GM23338 (cell line): Measurements from ENCODE around the gene TAS2R13. TPM values are rescaled to one million over a fixed set of nuclear protein-coding genes. Genes with fewer than 3 reads are reported as not detected.
A peak's percentile ranks its signal among the peaks of the same experiment; 100 is the strongest.

Experiments
- ATAC-seq: fragments of 200-7000 bp; cut with Tn5 transposase; 3 replicates; pipeline ENCODE4 v1.9.1; 2020
- DNase-seq: peaks from one replicate; pipeline ENCODE4 v3.0.0-alpha.2; 2015; ENCODE audit warnings: low spot score
- H2AFZ ChIP-seq: fragments of 200-600 bp; sonication (generic); 2 replicates; pipeline ENCODE4 v1.8.0; 2016; ENCODE audit warnings: antibody characterized with exemption, mild to moderate bottlenecking, moderate library complexity
- H3F3A ChIP-seq: fragments of 200-600 bp; sonication (generic); replicated peaks from 2 replicates; pipeline ENCODE4 v1.8.0; 2017; ENCODE audit warnings: antibody characterized with exemption, mixed run types, low read depth
- H3K27ac ChIP-seq: fragments of 200-600 bp; sonication (generic); 2 replicates; pipeline ENCODE4 v1.6.1; 2016; ENCODE audit warnings: low read depth
- H3K27me3 ChIP-seq: fragments of 200-600 bp; sonication (generic); 2 replicates; pipeline ENCODE4 v1.8.0; 2016; ENCODE audit warnings: mild to moderate bottlenecking, mixed run types, moderate library complexity; ENCODE audit not compliant: insufficient read depth
- H3K36me3 ChIP-seq: fragments of 200-600 bp; sonication (generic); 2 replicates; pipeline ENCODE4 v1.8.0; 2016; ENCODE audit warnings: mild to moderate bottlenecking; ENCODE audit not compliant: insufficient read depth
- H3K4me1 ChIP-seq: fragments of 200-600 bp; sonication (generic); 2 replicates; pipeline ENCODE4 v1.8.0; 2016; ENCODE audit warnings: mild to moderate bottlenecking, moderate library complexity; ENCODE audit not compliant: insufficient read depth
- H3K4me2 ChIP-seq: fragments of 200-600 bp; sonication (generic); 2 replicates; pipeline ENCODE4 v1.7.1; 2017; ENCODE audit warnings: mixed run types
- H3K4me3 ChIP-seq: fragments of 200-600 bp; sonication (generic); 2 replicates; pipeline ENCODE4 v1.6.1; 2016; ENCODE audit warnings: mixed run types
- H3K79me2 ChIP-seq: fragments of 200-600 bp; sonication (generic); replicated peaks from 2 replicates; pipeline ENCODE4 v1.8.0; 2017; ENCODE audit warnings: mild to moderate bottlenecking; ENCODE audit not compliant: insufficient read depth
- H3K9me2 ChIP-seq: fragments of 200-600 bp; sonication (generic); 2 replicates; pipeline ENCODE4 v1.8.0; 2017; ENCODE audit not compliant: insufficient read depth
- H4K20me1 ChIP-seq: fragments of 200-600 bp; sonication (generic); replicated peaks from 2 replicates; pipeline ENCODE4 v1.8.0; 2017; ENCODE audit warnings: mild to moderate bottlenecking; ENCODE audit not compliant: insufficient read depth
- H3K27ac Mint-ChIP-seq: 2 replicates; pipeline ENCODE4 v1.8.0; 2020; ENCODE audit warnings: inconsistent platforms, mild to moderate bottlenecking, moderate library complexity, mixed read lengths
- H3K27me3 Mint-ChIP-seq: 3 replicates; pipeline ENCODE4 v1.8.0; 2022; ENCODE audit warnings: low read depth, mild to moderate bottlenecking, moderate library complexity, mixed read lengths, inconsistent platforms; ENCODE audit not compliant: insufficient read depth, poor library complexity
- H3K36me3 Mint-ChIP-seq: 3 replicates; pipeline ENCODE4 v1.8.0; 2021; ENCODE audit warnings: low read depth, mild to moderate bottlenecking, inconsistent platforms, moderate library complexity, mixed read lengths
- H3K4me1 Mint-ChIP-seq: 3 replicates; pipeline ENCODE4 v1.8.0; 2020; ENCODE audit warnings: mild to moderate bottlenecking, inconsistent platforms, mixed read lengths
- H3K4me3 Mint-ChIP-seq: 3 replicates; pipeline ENCODE4 v1.8.0; 2021; ENCODE audit warnings: moderate library complexity, mild to moderate bottlenecking, inconsistent platforms, mixed read lengths
- H3K9me3 Mint-ChIP-seq: 3 replicates; pipeline ENCODE4 v1.8.0; 2020; ENCODE audit warnings: moderate library complexity, mild to moderate bottlenecking, inconsistent platforms, mixed read lengths
- CREB1 ChIP-seq: fragments of 250-450 bp; sonication (Bioruptor Pico); IDR thresholded peaks from 2 replicates; pipeline ENCODE4 v1.5.0; 2020; ENCODE audit warnings: low read depth, mild to moderate bottlenecking, moderate library complexity
- CTCF ChIP-seq, 2 experiments: fragments of 200-600 bp in 1 of 2; sonication (generic) in 1 of 2; conservative IDR thresholded peaks; 2 replicates each; pipeline versions ENCODE4 v1.5.1 to v1.6.1; 2016 to 2017; ENCODE audit warnings: antibody characterized with exemption in 2 of 2, low read depth in 2 of 2, mild to moderate bottlenecking in 2 of 2, moderate library complexity in 1 of 2
- EZH2phosphoT487 ChIP-seq: fragments of 200-600 bp; sonication (generic); IDR thresholded peaks from one replicate; pipeline ENCODE4 v1.8.1; 2018; ENCODE audit warnings: antibody characterized with exemption; ENCODE audit not compliant: unreplicated experiment
- NANOG ChIP-seq: IDR thresholded peaks from 2 replicates; pipeline ENCODE4 v1.6.1; 2016; ENCODE audit warnings: antibody characterized with exemption, borderline replicate concordance
- POLR2AphosphoS5 ChIP-seq: IDR thresholded peaks from 2 replicates; pipeline ENCODE4 v1.6.1; 2016; ENCODE audit warnings: antibody characterized with exemption, low read depth
- ZNF331 ChIP-seq: fragments of 250-450 bp; sonication (Bioruptor Pico); IDR thresholded peaks from 2 replicates; pipeline ENCODE4 v1.5.0; 2020; ENCODE audit warnings: low read depth, mild to moderate bottlenecking, moderate library complexity
- ZNF462 ChIP-seq: fragments of 250-450 bp; sonication (Bioruptor Pico); IDR thresholded peaks from 2 replicates; pipeline ENCODE4 v1.5.0; 2020; ENCODE audit warnings: mild to moderate bottlenecking, moderate library complexity
- polyA plus RNA-seq: library from polyadenylated mRNA; unstranded; fragments of >200 nt; fragmentation: Nextera tagmentation; extraction: Ambion mirVana; gene quantifications from 2 replicates; pipeline ENCODE4 v1.2.1, GENCODE V29; 2016
- total RNA-seq: library from RNA; depleted of rRNA; stranded (reverse); fragments of >200 nt; shearing (Covaris generic); gene quantifications from 2 replicates; pipeline ENCODE4 v1.2.3, GENCODE V29; 2014

The TAS2R13 gene
- total and polyA plus RNA-seq, 2 experiments from 2014 or later = 3.6 TPM; not detected in 1

- no peaks in the 10 kb centered on the region for H3K27me3 Mint-ChIP-seq
- H3K27ac Mint-ChIP-seq = no peak overlapping the region
- no peak overlapping the region for H2AFZ ChIP-seq
Observed at GRCh38 chr12:10873378-10873777, 36.0 kb downstream of the TAS2R13 start.

More at GRCh38 chr12:10873378-10873777, 36.0 kb downstream of the TAS2R13 start:
- no peaks in the 10 kb centered on the region for H3K9me2 ChIP-seq
- no peaks in the 10 kb centered on the region for H3K79me2 ChIP-seq
- H3K9me3 Mint-ChIP-seq = no peaks in the 10 kb centered on the region
- H3K4me1 ChIP-seq = no peaks in the 10 kb centered on the region
- H3K27ac ChIP-seq = no peak overlapping the region
- no peaks in the 10 kb centered on the region for H4K20me1 ChIP-seq
- no peaks in the 10 kb centered on the region for H3K27me3 ChIP-seq
- H3K4me1 Mint-ChIP-seq = no peaks in the 10 kb centered on the region
- H3K4me3 ChIP-seq = no peak overlapping the region
- H3F3A ChIP-seq = no peaks in the 10 kb centered on the region
- no peak for TF ChIP-seq ZNF331
- TF ChIP-seq ZNF462 (CRISPR knock-in tag) = no peak
- TF ChIP-seq POLR2AphosphoS5 = no peak
- TF ChIP-seq CTCF (conservative IDR thresholded peaks at IDR 0.05; ENCODE audit: low read depth in 2 of 2) = no peak
- TF ChIP-seq NANOG = no peak
- no peak for TF ChIP-seq CREB1 (CRISPR knock-in tag)
- no peak for TF ChIP-seq EZH2phosphoT487
- H3K36me3 ChIP-seq = no peaks in the 10 kb centered on the region
- H3K4me2 ChIP-seq = no peak overlapping the region
- DNase-seq = peak; percentile 30
- H3K36me3 Mint-ChIP-seq = no peaks in the 10 kb centered on the region; the same call in 2 of the 3 replicates
- H3K4me3 Mint-ChIP-seq = no peak overlapping the region
- no peak for ATAC-seq
